AG04450 (cell line): ENCODE results near the gene CYP2S1. TPM values are rescaled to one million over a fixed set of nuclear protein-coding genes. Genes with fewer than 3 reads are reported as not detected.
"Not testable (repeated sequence)": the region's sequence is repeated elsewhere in the genome, so short reads cannot be mapped to it uniquely, and the experiment has no call there.

Experiments used
- CTCF ChIA-PET: fragments of 300-600, 350-600 bp; formaldehyde crosslinking; extraction: SDS; loops from one replicate; lab custom pipeline; 2022; ENCODE audit warnings: antibody characterized with exemption, inconsistent platforms; lab: Charles Lee
- POLR2A ChIA-PET: fragments of 350-600 bp; formaldehyde crosslinking; extraction: SDS; loops from one replicate; lab custom pipeline; 2021; ENCODE audit warnings: antibody characterized with exemption, inconsistent platforms; lab: Yijun Ruan, JAX
- DNase-seq: peaks from one replicate; pipeline ENCODE4 v3.0.0-alpha.2; 2011; ENCODE audit warnings: low read depth, low spot score
- H3K27ac ChIP-seq: one replicate; pipeline ENCODE4 v1.5.1; 2012; ENCODE audit warnings: low read depth, low read length, control low read depth
- H3K27me3 ChIP-seq: one replicate; pipeline ENCODE4 v1.6.0; 2012; ENCODE audit warnings: low read length; ENCODE audit not compliant: control insufficient read depth, insufficient read depth
- H3K4me3 ChIP-seq: 2 replicates; pipeline ENCODE4 v1.5.1; 2011; ENCODE audit warnings: mild to moderate bottlenecking, low read depth, low read length, control low read depth
- H3K9me3 ChIP-seq: 2 replicates; pipeline ENCODE4 v1.5.1; 2012; ENCODE audit warnings: low read length; ENCODE audit not compliant: control insufficient read depth, insufficient read depth
- CTCF ChIP-seq: IDR thresholded peaks from 2 replicates; pipeline ENCODE4 v1.5.1; 2011; ENCODE audit warnings: low read depth, low read length, control low read depth, inconsistent platforms
- polyA minus RNA-seq: library from RNA; depleted of rRNA, polyadenylated mRNA; stranded (reverse); fragments of >200 nt; gene quantifications from 2 replicates; pipeline ENCODE4 v1.2.3, GENCODE V29; 2011; rRNA and poly(A)+ RNA removed
- polyA plus RNA-seq: library from polyadenylated mRNA; depleted of rRNA; stranded (reverse); fragments of >200 nt; gene quantifications from 2 replicates; pipeline ENCODE4 v1.2.3, GENCODE V29; 2011; rRNA removed

CYP2S1 gene
- 0.73 and 2.5 TPM in 2 replicates for polyA plus RNA-seq
- polyA minus RNA-seq: 1.3 TPM in 2 replicates

GRCh38 chr19:41192574-41193429 is at the start of gene CYP2S1:
CYP2S1 (plus strand) TSS chr19:41193219; CDS start chr19:41193265, 46 bp downstream.
- Histone ChIP-seq H3K27ac (peak within 1 kb of the TSS; percentile 21), H3K9me3 (no peaks in the 10 kb centered on the region), H3K4me3 (peak within 1 kb of the TSS; percentile 58), H3K27me3 (peaks cover 20% of the 10 kb centered on the region)
- ChIA-PET CTCF (interaction anchor here (0.6 kb wide), 1 partner anchor 163 kb away, joined by 3 read pairs; no protein-coding TSS in a partner anchor), POLR2A (interaction anchor here (1.0 kb wide), 1 partner anchor 70 kb away, joined by 3 read pairs; no protein-coding TSS in a partner anchor)
- TF ChIP-seq CTCF: no peak
- DNase-seq: no peak

- POLR2A ChIA-PET: interaction anchor here (0.6 kb wide), 1 partner anchor 119 kb away, joined by 3 read pairs; no protein-coding TSS in a partner anchor
- Histone ChIP-seq H3K9me3 (no peaks in the 10 kb centered on the region), H3K27ac (no peak overlapping the region), H3K27me3 (peaks cover 6% of the 10 kb centered on the region), H3K4me3 (no peak overlapping the region)
- TF ChIP-seq CTCF: peak; percentile 79
- peak; percentile 50 for DNase-seq
- CTCF ChIA-PET: interaction anchor here (0.6 to 2.1 kb wide), 18 partner anchors 11 to 483 kb away, joined by 3 to 17 read pairs (median 6); no protein-coding TSS in a partner anchor
These were observed 48.6 kb upstream of the CYP2S1 start for GRCh38 chr19:41144403-41144802.

- Histone ChIP-seq H3K27me3 (no peaks in the 10 kb centered on the region), H3K9me3 (no peaks in the 10 kb centered on the region), H3K4me3 (no peak overlapping the region), H3K27ac (no peak overlapping the region)
- DNase-seq: no peak
- POLR2A ChIA-PET: no interaction called here
- CTCF ChIA-PET: interaction anchor here (1.2 kb wide), 1 partner anchor 23 kb away, joined by 3 read pairs; no protein-coding TSS in a partner anchor
- no peak for TF ChIP-seq CTCF
These were observed 43.2 kb upstream of the CYP2S1 start for GRCh38 chr19:41149831-41150230.

- H3K27me3 ChIP-seq, H3K4me3 ChIP-seq, DNase-seq, H3K27ac ChIP-seq, POLR2A ChIA-PET, H3K9me3 ChIP-seq: not testable (repeated sequence)
- CTCF ChIA-PET: interaction anchor here (0.6 kb wide), 1 partner anchor 80 kb away, joined by 5 read pairs; no protein-coding TSS in a partner anchor
These were observed 42.0 kb upstream of the CYP2S1 start for GRCh38 chr19:41150986-41151385.

- H3K27me3 ChIP-seq: no peaks in the 10 kb centered on the region
- H3K4me3 ChIP-seq: no peak overlapping the region
- POLR2A ChIA-PET: no interaction called here
- no peaks in the 10 kb centered on the region; the same call in 1 of the 2 replicates for H3K9me3 ChIP-seq
- CTCF ChIA-PET: interaction anchor here (0.7 kb wide), 1 partner anchor 155 kb away, joined by 4 read pairs; no protein-coding TSS in a partner anchor
- DNase-seq: no peak
- H3K27ac ChIP-seq: no peak overlapping the region
- no peak for TF ChIP-seq CTCF
These were observed 39.0 kb upstream of the CYP2S1 start for GRCh38 chr19:41154060-41154459.
